HG03342 (cell line): ENCODE results near the gene SYT1.

ENCODE experiments used
- ATAC-seq: cut with Tn5 transposase; IDR thresholded peaks from one replicate; pipeline ENCODE4 v1.9.1; 2021; ENCODE audit warnings: mild to moderate bottlenecking, moderate library complexity; ENCODE audit not compliant: unreplicated experiment

SYT1 gene

GRCh38 chr12:79329933-79330332 is 465.4 kb downstream of the SYT1 start:
- no peak for ATAC-seq

- ATAC-seq = no peak
Measured at GRCh38 chr12:79331870-79332269, 467.3 kb downstream of the SYT1 start.

GRCh38 chr12:79333144-79333543 is 468.6 kb downstream of the SYT1 start:
- ATAC-seq = no peak

- no peak for ATAC-seq
Measured at GRCh38 chr12:79337662-79338290, 473.2 kb downstream of the SYT1 start.

GRCh38 chr12:79344855-79345847 is 480.6 kb downstream of the SYT1 start:
- peak; percentile 79 for ATAC-seq

GRCh38 chr12:79347866-79348265 is 483.3 kb downstream of the SYT1 start:
- peak; percentile 53 for ATAC-seq

GRCh38 chr12:79351251-79351650 is 486.7 kb downstream of the SYT1 start:
- ATAC-seq = no peak

- ATAC-seq = no peak
Measured at GRCh38 chr12:79356216-79356615, 491.6 kb downstream of the SYT1 start.

GRCh38 chr12:79357048-79357447 is 492.5 kb downstream of the SYT1 start:
- ATAC-seq = no peak

GRCh38 chr12:79358716-79359300 is 494.2 kb downstream of the SYT1 start:
- no peak for ATAC-seq

- ATAC-seq = no peak
Measured at GRCh38 chr12:79360286-79360685, 495.7 kb downstream of the SYT1 start.

GRCh38 chr12:79360936-79361335 is 496.4 kb downstream of the SYT1 start:
- no peak for ATAC-seq

- no peak for ATAC-seq
Measured at GRCh38 chr12:79364197-79364596, 499.6 kb downstream of the SYT1 start.

- ATAC-seq = no peak
Measured at GRCh38 chr12:79366374-79366773, 501.8 kb downstream of the SYT1 start.

GRCh38 chr12:79367032-79367589 is 502.5 kb downstream of the SYT1 start:
- no peak for ATAC-seq

GRCh38 chr12:79370021-79370420 is 505.4 kb downstream of the SYT1 start:
- no peak for ATAC-seq

- no peak for ATAC-seq
Measured at GRCh38 chr12:79371226-79371625, 506.7 kb downstream of the SYT1 start.

- ATAC-seq = peak; percentile 94
Measured at GRCh38 chr12:79373896-79374499, 509.4 kb downstream of the SYT1 start.

- ATAC-seq = no peak
Measured at GRCh38 chr12:79374545-79374944, 510.0 kb downstream of the SYT1 start.

- ATAC-seq = no peak
Measured at GRCh38 chr12:79375050-79375449, 510.5 kb downstream of the SYT1 start.

- no peak for ATAC-seq
Measured at GRCh38 chr12:79378496-79378895, 513.9 kb downstream of the SYT1 start.
